ENCODE results near the gene ADAMTSL1. TPM values are rescaled to one million over a fixed set of nuclear protein-coding genes. Genes with fewer than 3 reads are reported as not detected.

The ADAMTSL1 gene
- total RNA-seq, 6 experiments from 2014 or later: 37.3 to 98.1 (median 90.8) TPM

DNA sequence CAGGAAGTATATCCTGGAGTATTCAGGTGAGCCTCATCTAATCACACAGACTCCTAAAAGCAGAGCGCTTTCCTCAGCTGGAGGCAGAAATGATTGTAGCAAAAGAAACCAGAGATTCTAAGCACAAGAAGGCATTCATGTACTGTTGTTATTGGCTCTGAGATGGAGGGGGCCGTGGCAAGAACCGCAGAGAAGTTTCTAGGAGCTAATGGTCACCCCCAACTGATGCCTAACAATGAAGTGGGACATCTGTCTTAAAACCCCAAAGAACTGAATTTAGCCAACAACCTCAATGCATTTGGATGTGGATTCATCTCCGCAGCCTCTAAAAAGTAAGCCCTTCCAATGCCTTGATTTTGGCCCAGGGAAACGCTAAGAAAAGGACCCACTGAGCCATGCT is 76.3 kb downstream of the ADAMTSL1 start:
- DNase-seq: no peak
- H3K4me3 Mint-ChIP-seq: no peak overlapping the region
- no peaks in the 10 kb centered on the region for H3K27me3 Mint-ChIP-seq (ENCODE audit: insufficient read depth)
- TF ChIP-seq, protein P1, sequence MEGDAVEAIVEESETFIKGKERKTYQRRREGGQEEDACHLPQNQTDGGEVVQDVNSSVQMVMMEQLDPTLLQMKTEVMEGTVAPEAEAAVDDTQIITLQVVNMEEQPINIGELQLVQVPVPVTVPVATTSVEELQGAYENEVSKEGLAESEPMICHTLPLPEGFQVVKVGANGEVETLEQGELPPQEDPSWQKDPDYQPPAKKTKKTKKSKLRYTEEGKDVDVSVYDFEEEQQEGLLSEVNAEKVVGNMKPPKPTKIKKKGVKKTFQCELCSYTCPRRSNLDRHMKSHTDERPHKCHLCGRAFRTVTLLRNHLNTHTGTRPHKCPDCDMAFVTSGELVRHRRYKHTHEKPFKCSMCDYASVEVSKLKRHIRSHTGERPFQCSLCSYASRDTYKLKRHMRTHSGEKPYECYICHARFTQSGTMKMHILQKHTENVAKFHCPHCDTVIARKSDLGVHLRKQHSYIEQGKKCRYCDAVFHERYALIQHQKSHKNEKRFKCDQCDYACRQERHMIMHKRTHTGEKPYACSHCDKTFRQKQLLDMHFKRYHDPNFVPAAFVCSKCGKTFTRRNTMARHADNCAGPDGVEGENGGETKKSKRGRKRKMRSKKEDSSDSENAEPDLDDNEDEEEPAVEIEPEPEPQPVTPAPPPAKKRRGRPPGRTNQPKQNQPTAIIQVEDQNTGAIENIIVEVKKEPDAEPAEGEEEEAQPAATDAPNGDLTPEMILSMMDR (IDR thresholded peaks at IDR 0.05): no peak
- H3K4me1 Mint-ChIP-seq (ENCODE audit: low read depth): peaks cover 41% of the 10 kb centered on the region
- H3K27ac Mint-ChIP-seq: no peak overlapping the region
- H3K36me3 Mint-ChIP-seq (ENCODE audit: low read depth): peaks cover 53% of the 10 kb centered on the region; the same call in 1 of the 2 replicates
- no peaks in the 10 kb centered on the region for H3K9me3 Mint-ChIP-seq

DNA sequence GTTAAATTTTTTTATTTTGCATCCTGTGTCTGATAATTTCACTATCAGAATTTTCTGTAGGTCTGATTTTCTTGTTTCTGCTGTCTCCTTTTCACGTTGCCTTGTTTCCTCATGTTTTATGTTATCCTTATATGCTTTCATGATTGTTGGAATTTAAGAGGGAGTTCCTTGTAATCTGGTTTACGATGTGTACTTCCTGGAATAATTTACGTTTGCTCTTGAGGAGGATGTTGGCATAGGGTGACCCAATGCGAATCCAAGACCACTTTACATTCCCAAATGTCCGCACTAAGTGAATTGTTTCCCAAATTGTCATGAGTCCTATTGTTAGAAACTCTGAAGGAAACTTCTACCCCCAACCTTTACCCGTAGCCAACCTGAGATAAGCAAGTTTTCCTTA is 80.3 kb downstream of the ADAMTSL1 start:
- DNase-seq: no peak
- peaks cover 5% of the 10 kb centered on the region for H3K9me3 Mint-ChIP-seq
- H3K36me3 Mint-ChIP-seq (ENCODE audit: low read depth): peaks cover 59% of the 10 kb centered on the region
- no peak overlapping the region for H3K27ac Mint-ChIP-seq
- no peak overlapping the region for H3K4me3 Mint-ChIP-seq
- H3K27me3 Mint-ChIP-seq (ENCODE audit: insufficient read depth): no peaks in the 10 kb centered on the region
- H3K4me1 Mint-ChIP-seq (ENCODE audit: low read depth): peaks cover 21% of the 10 kb centered on the region
- TF ChIP-seq, protein P1 (IDR thresholded peaks at IDR 0.05): no peak

DNA sequence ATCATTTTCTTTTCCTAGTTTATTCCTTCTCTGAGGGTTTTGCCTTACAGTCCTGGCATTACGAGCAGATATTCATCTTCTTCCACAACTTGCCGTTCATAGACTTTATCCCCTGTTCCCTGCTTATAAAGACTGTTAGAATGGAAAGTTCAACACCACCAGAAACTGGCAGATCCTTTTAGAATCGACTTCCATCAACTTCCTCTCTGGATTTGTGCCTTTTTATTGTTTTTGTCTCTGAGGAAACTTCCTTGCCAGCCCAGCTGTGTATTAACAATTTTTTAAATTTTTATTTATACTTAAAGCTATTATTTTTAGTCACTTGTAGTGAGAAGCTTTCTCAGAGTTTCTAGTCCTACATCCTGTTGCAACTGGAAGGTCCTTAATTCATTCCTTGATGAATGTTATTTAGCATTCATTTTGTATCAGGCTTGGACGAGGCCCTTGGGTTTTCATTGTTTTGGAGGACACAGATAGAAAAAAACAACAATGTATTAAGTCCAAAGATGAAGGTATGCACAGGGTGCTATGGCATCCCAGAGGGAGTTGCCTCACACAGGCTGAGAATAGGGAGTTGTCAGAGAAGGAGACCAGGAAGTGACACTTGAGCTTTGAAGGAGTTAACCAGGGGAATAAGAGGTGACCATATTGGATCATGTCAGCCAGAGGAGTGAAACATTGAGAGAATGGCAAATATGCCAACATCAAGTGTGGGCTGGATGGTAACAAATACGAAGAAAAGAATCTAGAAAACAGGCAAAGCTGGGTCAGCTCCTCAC is 81.3 kb downstream of the ADAMTSL1 start:
- Mint-ChIP-seq H3K27me3 (ENCODE audit: insufficient read depth) (no peaks in the 10 kb centered on the region), H3K27ac (no peak overlapping the region), H3K4me3 (no peak overlapping the region), H3K4me1 (ENCODE audit: low read depth) (peaks cover 11% of the 10 kb centered on the region; the same call in 1 of the 2 replicates), H3K9me3 (peaks cover 15% of the 10 kb centered on the region), H3K36me3 (ENCODE audit: low read depth) (peaks cover 61% of the 10 kb centered on the region)
- DNase-seq: no peak
- TF ChIP-seq, protein P1 (IDR thresholded peaks at IDR 0.05): no peak

DNA sequence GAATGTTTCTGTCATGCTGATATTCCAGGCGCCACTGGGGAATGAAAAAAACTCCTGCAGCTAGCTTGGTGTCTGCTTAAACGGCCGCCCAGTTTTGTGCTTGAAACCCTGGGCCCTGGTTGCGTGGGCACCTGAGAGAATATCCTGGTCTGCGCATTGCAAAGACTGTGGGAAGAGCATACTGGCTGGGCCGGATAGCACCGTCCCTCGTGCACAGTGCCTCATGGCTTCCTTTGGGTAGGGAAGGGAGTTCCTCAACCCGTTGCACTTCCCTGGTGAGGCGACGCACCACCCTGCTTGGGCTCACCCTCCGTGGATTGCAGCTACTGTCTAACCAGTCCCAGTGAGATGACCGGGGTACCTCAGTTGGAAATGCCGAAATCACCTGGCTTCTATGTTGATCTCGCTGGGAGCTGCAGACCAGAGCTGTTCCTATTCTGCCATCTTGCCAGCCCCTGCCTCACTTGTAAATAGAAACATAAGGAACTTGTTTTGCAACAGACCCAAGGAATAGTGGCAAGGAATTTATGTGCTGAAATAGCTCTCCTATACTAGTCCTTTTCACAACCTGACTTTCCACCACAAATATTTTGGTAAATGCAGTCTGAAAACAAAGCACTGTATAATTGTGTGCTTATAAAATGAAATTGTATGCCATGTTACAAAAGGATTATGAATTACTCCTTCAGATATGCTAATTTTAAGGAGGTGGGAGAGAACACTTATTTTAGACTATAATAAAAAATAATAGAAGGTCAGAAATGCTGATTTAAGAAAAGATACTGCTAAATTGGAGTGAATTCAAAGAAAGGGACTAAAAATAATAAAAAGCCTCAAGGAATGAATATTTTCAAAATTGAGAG is 90.3 kb downstream of the ADAMTSL1 start:
- peaks cover 28% of the 10 kb centered on the region for H3K9me3 Mint-ChIP-seq
- DNase-seq: no peak
- no peak overlapping the region for H3K4me3 Mint-ChIP-seq
- peak overlapping the region; percentile 36; the same call in 1 of the 2 replicates for H3K27ac Mint-ChIP-seq
- peaks cover 44% of the 10 kb centered on the region for H3K4me1 Mint-ChIP-seq (ENCODE audit: low read depth)
- H3K36me3 Mint-ChIP-seq (ENCODE audit: low read depth): peaks cover 45% of the 10 kb centered on the region
- TF ChIP-seq, protein P1 (IDR thresholded peaks at IDR 0.05): no peak
- H3K27me3 Mint-ChIP-seq (ENCODE audit: insufficient read depth): no peaks in the 10 kb centered on the region

DNA sequence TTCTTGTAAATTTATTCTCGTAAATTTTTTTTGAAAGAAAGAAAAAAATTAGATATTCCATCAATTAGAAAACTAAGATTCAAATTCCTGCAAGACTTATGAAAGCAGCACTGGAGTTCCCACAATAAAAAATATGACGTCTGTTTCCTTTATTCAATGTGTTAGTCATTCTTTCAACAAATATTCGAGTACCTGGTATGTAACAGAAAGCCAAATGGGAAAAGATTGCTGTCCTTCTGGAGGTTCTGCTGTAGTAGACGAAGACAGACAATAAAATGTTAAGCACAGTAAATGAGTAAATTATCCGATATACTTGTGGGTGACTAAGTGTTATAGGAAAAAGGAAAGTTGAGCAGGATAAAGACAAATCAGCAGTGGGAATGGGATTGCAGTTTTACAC is 92.2 kb downstream of the ADAMTSL1 start:
- Mint-ChIP-seq H3K9me3 (peaks cover 9% of the 10 kb centered on the region), H3K27ac (peak overlapping the region; percentile 68), H3K27me3 (ENCODE audit: insufficient read depth) (no peaks in the 10 kb centered on the region), H3K36me3 (ENCODE audit: low read depth) (peaks cover 26% of the 10 kb centered on the region), H3K4me1 (ENCODE audit: low read depth) (peaks cover 61% of the 10 kb centered on the region), H3K4me3 (peak overlapping the region; percentile 58)
- DNase-seq: peak; percentile 44
- TF ChIP-seq, protein P1 (IDR thresholded peaks at IDR 0.05): no peak
